Measurements from ENCODE around the gene PLEKHM3. TPM values are rescaled to one million over a fixed set of nuclear protein-coding genes. Genes with fewer than 3 reads are reported as not detected.

The PLEKHM3 gene
- total and polyA plus RNA-seq, 2 donors (not counting 3 experiments of a cell fraction or from before 2014, with no cell fraction given): 3.1 to 9.1 TPM

DNA sequence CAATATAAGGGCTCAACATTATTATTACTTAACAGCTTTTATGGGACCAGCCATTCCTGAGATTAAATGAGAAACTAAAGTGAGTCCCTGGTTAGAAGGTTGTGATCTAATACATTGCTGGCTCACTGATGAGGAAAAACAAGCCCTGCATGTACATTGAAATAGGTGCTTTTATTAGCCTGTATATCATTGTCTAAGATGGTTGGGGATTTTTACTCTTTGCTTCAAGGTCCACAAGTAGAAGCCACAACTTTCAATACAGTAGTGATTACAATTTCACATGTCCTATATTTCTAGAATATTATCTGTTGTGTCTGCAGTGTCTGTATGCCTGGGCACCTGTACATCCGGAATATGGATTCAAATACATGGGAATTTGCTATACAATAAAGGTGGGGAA is 151.5 kb downstream of the PLEKHM3 start:
- Histone ChIP-seq H3K36me3 (ENCODE audit: control insufficient read depth in 2 of 2, extremely low read depth in 1 of 2, insufficient read depth in 2 of 2, low read length in 2 of 2) (no peaks in the 10 kb centered on the region), H4K20me1 (replicated peaks; ENCODE audit: control insufficient read depth, extremely low read depth, insufficient read depth, low read length) (no peaks in the 10 kb centered on the region), H3K4me2 (ENCODE audit: insufficient read depth, low read length) (no peak overlapping the region), H3K9me1 (replicated peaks; ENCODE audit: control insufficient read depth, extremely low read depth, insufficient read depth, low read length) (no peaks in the 10 kb centered on the region), H3K27ac (ENCODE audit: insufficient read depth, low read depth, low read length) (no peak overlapping the region), H3K9ac (replicated peaks; ENCODE audit: extremely low read depth, insufficient read depth, low read length) (no peak overlapping the region), H3K79me2 (ENCODE audit: control insufficient read depth, insufficient read depth, low read length) (no peaks in the 10 kb centered on the region), H2AFZ (ENCODE audit: low read depth, low read length) (no peak overlapping the region), H3K9me3 (replicated peaks; ENCODE audit: control insufficient read depth, insufficient read depth, low read length) (no peaks in the 10 kb centered on the region), H3K4me3 (replicated peaks in 1 of 3; ENCODE audit: insufficient read depth in 1 of 3, low read depth in 1 of 3, low read length in 3 of 3) (no peak overlapping the region), H3K27me3 (ENCODE audit: control insufficient read depth in 2 of 2, insufficient read depth in 2 of 2, low read length in 2 of 2) (no peaks in the 10 kb centered on the region), H3K4me1 (ENCODE audit: control insufficient read depth, extremely low read depth, insufficient read depth, low read length) (no peaks in the 10 kb centered on the region)
- no peak for DNase-seq (ENCODE audit: low read depth, low spot score)
- dilution Hi-C loops (cut with MboI; ENCODE audit: extremely low pct_ligation_motif_present, low sequenced_read_pairs) (no loop called here), intact Hi-C loops (cut with micrococcal nuclease) (no loop called here)
- ChIA-PET CTCF (interaction anchor here (0.8 to 1.1 kb wide), 3 partner anchors 9 to 424 kb away, joined by 3 read pairs; no protein-coding TSS in a partner anchor), POLR2A (no interaction called here)
- no peak for TF ChIP-seq MYC (IDR thresholded peaks at IDR 0.05; ENCODE audit: low read depth, low read length)
- no peak for TF ChIP-seq EZH2 (IDR thresholded peaks at IDR 0.05; ENCODE audit: borderline replicate concordance, low read depth, low read length, severe bottlenecking)
- TF ChIP-seq POLR2AphosphoS5 (IDR thresholded peaks at IDR 0.05; ENCODE audit: insufficient read depth, low read depth, low read length): no peak
- no peak for TF ChIP-seq GATA2 (IDR thresholded peaks at IDR 0.05; ENCODE audit: insufficient read depth, insufficient read length, low read depth, low read length)
- TF ChIP-seq, protein P1, sequence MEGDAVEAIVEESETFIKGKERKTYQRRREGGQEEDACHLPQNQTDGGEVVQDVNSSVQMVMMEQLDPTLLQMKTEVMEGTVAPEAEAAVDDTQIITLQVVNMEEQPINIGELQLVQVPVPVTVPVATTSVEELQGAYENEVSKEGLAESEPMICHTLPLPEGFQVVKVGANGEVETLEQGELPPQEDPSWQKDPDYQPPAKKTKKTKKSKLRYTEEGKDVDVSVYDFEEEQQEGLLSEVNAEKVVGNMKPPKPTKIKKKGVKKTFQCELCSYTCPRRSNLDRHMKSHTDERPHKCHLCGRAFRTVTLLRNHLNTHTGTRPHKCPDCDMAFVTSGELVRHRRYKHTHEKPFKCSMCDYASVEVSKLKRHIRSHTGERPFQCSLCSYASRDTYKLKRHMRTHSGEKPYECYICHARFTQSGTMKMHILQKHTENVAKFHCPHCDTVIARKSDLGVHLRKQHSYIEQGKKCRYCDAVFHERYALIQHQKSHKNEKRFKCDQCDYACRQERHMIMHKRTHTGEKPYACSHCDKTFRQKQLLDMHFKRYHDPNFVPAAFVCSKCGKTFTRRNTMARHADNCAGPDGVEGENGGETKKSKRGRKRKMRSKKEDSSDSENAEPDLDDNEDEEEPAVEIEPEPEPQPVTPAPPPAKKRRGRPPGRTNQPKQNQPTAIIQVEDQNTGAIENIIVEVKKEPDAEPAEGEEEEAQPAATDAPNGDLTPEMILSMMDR (IDR thresholded peaks at IDR 0.05; ENCODE audit: extremely low read depth in 1 of 2, insufficient read depth in 1 of 2, low read depth in 1 of 2, low read length in 2 of 2): no peak
- no peak for TF ChIP-seq POLR2A (IDR thresholded peaks at IDR 0.05; ENCODE audit: low read depth, low read length)
- TF ChIP-seq FOS (IDR thresholded peaks at IDR 0.05; ENCODE audit: borderline replicate concordance, insufficient read depth, low read length): no peak
- TF ChIP-seq JUN (IDR thresholded peaks at IDR 0.05; ENCODE audit: borderline replicate concordance, insufficient read depth, insufficient read length, low read depth): no peak
- TF ChIP-seq, protein P2, sequence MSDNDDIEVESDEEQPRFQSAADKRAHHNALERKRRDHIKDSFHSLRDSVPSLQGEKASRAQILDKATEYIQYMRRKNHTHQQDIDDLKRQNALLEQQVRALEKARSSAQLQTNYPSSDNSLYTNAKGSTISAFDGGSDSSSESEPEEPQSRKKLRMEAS (IDR thresholded peaks at IDR 0.05; ENCODE audit: insufficient read depth, insufficient read length): no peak
- no peak for FAIRE-seq
- BruUV-seq (replicated peaks): no TSS peak
